KOPT-K1 (cell line): ENCODE results near the gene GOLM1.
"Not testable (repeated sequence)": the region's sequence is repeated elsewhere in the genome, so short reads cannot be mapped to it uniquely, and the experiment has no call there.

Source experiments
- H3K27ac ChIP-seq: fragments of 200-600 bp; sonication (generic); 2 replicates; pipeline ENCODE4 v1.5.1; 2016; ENCODE audit warnings: antibody characterized with exemption, mild to moderate bottlenecking, low read depth, low read length; ENCODE audit not compliant: poor library complexity, severe bottlenecking
- H3K36me3 ChIP-seq: fragments of 200-600 bp; sonication (generic); 2 replicates; pipeline ENCODE4 v1.5.1; 2017; ENCODE audit warnings: antibody characterized with exemption, mild to moderate bottlenecking, low read length, moderate library complexity; ENCODE audit not compliant: insufficient read depth
- H3K9me3 ChIP-seq: fragments of 200-600 bp; sonication (generic); 2 replicates; pipeline ENCODE4 v1.5.1; 2017; ENCODE audit warnings: antibody characterized with exemption, low read length, mild to moderate bottlenecking; ENCODE audit not compliant: insufficient read depth, poor library complexity, severe bottlenecking

The GOLM1 gene

GRCh38 chr9:86069206-86069869 is 30.0 kb downstream of the GOLM1 start:
- Histone ChIP-seq H3K9me3 (no peaks in the 10 kb centered on the region), H3K27ac (no peak overlapping the region), H3K36me3 (no peaks in the 10 kb centered on the region)

DNA sequence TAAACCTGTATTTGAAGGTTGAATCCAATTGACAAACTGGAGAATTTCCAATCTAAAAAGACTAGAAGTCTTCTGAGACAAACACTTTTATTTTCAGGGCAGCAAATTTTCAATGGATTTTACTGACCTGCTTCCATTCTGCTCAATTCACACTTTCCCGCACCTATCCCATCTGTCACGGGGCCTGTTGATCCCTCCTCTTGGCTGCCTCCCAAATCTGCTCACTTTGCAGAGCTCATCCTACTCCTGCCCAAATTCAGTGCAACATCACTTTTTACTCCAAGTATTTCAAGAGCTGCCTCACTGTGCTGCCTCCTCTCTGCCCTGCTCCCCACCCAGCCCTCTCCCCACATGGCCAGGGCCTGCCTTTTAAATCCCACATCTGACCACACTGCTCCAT is 35.1 kb downstream of the GOLM1 start:
- H3K27ac ChIP-seq: no peak overlapping the region
- H3K9me3 ChIP-seq: no peaks in the 10 kb centered on the region
- no peaks in the 10 kb centered on the region for H3K36me3 ChIP-seq

DNA sequence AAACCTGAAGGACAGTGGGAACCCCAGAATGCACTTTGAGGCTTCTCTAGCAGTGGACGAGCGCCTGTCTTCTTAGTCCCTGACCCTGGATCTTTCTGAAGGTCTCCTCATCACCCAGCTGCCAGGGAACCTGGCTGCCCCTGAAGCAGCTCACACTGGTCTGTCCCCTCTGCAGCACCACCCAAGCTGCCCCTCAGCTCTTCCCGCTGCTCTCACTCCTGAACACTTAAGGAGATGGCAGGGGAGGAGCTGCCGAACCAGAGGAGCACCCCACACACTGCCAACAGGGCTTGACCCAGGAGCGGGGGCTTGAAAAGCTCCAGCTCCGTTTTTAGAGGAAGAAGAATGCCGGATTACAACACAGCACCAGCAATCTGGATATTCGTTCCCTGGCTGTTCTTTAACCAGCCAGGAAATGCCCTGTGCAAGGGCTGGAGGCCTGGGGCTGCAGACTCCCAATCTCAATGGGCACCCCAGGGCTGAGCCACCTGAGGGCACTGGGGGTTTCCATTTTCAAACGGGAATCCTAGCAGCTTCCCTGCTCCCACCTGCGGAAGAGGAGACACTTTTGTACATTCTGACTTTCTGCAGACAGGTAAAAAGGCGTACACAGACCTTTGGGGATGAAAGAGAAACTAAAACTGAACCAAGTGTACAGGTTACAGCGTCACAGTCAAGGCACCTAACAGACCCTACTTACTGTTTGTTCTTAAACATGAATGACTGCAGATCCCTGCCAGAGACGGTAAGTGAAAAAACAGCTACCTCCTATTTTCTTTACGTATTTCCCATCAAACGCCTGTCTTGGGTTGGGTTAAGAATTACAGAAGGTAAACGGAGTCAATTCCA is 36.3 kb downstream of the GOLM1 start:
- Histone ChIP-seq H3K36me3 (no peaks in the 10 kb centered on the region), H3K9me3 (no peaks in the 10 kb centered on the region), H3K27ac (no peak overlapping the region)

GRCh38 chr9:86061972-86062739 is 37.2 kb downstream of the GOLM1 start:
- H3K27ac ChIP-seq: no peak overlapping the region
- H3K36me3 ChIP-seq: no peaks in the 10 kb centered on the region
- no peaks in the 10 kb centered on the region for H3K9me3 ChIP-seq

GRCh38 chr9:86057491-86057890 is 41.9 kb downstream of the GOLM1 start:
- Histone ChIP-seq H3K36me3 (no peaks in the 10 kb centered on the region), H3K27ac (no peak overlapping the region), H3K9me3 (no peaks in the 10 kb centered on the region)

DNA sequence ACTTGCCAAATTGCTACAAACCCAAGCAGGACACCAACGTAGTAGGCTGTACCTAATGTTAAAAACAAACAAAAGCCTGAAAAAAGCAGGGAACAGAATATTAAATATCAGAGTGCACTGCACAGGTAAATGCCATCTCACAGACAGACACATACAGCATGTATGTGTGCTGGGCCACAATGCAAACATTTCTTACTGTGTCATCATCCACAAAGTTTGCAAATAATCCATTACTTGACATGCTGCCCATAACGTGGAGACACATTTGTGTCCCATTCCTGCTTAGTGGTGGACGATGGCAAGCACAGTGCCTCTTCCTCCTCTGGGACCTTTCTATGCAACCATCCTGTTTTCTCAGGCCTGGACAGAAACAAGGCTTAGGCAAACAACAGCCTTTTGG is 44.7 kb downstream of the GOLM1 start:
- H3K27ac ChIP-seq: no peak overlapping the region
- no peaks in the 10 kb centered on the region for H3K36me3 ChIP-seq
- H3K9me3 ChIP-seq: no peaks in the 10 kb centered on the region

GRCh38 chr9:86052556-86053468 is 46.5 kb downstream of the GOLM1 start:
- H3K9me3 ChIP-seq: no peaks in the 10 kb centered on the region
- H3K36me3 ChIP-seq: no peaks in the 10 kb centered on the region
- no peak overlapping the region for H3K27ac ChIP-seq

- not testable (repeated sequence) for H3K27ac ChIP-seq, H3K9me3 ChIP-seq, H3K36me3 ChIP-seq
Observed at GRCh38 chr9:86048018-86048742, 51.2 kb downstream of the GOLM1 start.

- no peaks in the 10 kb centered on the region for H3K36me3 ChIP-seq
- no peaks in the 10 kb centered on the region for H3K9me3 ChIP-seq
- no peak overlapping the region for H3K27ac ChIP-seq
Observed at GRCh38 chr9:86047361-86047760, 52.0 kb downstream of the GOLM1 start.

GRCh38 chr9:86046930-86047341 is 52.4 kb downstream of the GOLM1 start:
- no peak overlapping the region for H3K27ac ChIP-seq
- no peaks in the 10 kb centered on the region for H3K9me3 ChIP-seq
- H3K36me3 ChIP-seq: no peaks in the 10 kb centered on the region

- H3K27ac ChIP-seq: no peak overlapping the region
- no peaks in the 10 kb centered on the region for H3K9me3 ChIP-seq
Observed at GRCh38 chr9:86046071-86046636, 53.2 kb downstream of the GOLM1 start.

DNA sequence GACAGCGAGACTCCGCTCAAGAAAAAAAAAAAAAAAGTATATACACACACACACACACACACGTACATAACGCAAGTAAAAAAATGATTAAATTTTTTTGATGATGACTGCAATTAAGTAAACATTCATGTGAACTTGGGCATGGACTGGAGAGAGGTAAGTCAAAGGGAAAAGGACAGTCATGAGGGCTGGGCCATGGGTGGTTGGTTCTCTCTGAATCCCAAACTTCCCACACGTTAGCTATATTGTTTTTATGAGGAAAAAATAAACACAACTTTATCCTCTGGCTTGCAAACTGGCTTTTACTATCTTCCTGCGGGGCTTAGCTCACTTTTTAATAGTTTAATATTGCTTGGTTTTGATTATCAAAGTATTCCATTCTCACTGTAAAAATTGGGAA is 53.7 kb downstream of the GOLM1 start:
- Histone ChIP-seq H3K27ac (no peak overlapping the region), H3K36me3 (no peaks in the 10 kb centered on the region), H3K9me3 (no peaks in the 10 kb centered on the region)

More at GRCh38 chr9:86046071-86046636, 53.2 kb downstream of the GOLM1 start:
- H3K36me3 ChIP-seq: no peaks in the 10 kb centered on the region

DNA sequence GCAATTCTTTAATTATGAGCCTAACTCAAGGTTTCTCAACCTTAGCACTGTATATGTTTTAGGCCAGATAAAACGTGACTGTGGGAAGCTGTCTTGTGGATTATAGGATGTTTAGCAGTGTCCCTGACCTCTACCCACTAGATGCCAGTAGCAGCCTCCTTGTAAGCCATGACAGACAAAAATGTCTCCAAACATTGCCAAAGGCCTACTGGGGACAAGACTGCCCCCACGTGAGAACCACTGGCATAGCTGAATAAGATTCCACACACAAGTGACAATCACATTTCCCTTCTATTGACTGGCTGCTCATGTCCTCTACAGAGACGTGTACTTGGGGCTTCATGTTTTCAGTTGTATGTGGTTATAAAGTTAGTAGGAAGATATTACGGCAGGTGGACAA is 55.4 kb downstream of the GOLM1 start:
- Histone ChIP-seq H3K36me3 (no peaks in the 10 kb centered on the region), H3K27ac (no peak overlapping the region), H3K9me3 (no peaks in the 10 kb centered on the region)

GRCh38 chr9:86043586-86043985 is 55.8 kb downstream of the GOLM1 start:
- no peaks in the 10 kb centered on the region for H3K9me3 ChIP-seq
- no peak overlapping the region for H3K27ac ChIP-seq
- H3K36me3 ChIP-seq: no peaks in the 10 kb centered on the region
